A549 (cell line): ENCODE results near the gene CCDC170.

ENCODE experiments used
- CTCF ChIP-seq: fragments of >200 bp; sonication (Bioruptor Twin); formaldehyde crosslinking; IDR thresholded peaks from 3 replicates; pipeline ENCODE4 v1.5.1; 2016
- TP53 ChIP-seq: fragments of 250-450 bp; sonication (Bioruptor Pico); IDR thresholded peaks from 2 replicates; pipeline ENCODE4 v1.5.0; 2021; ENCODE audit warnings: mild to moderate bottlenecking, moderate library complexity

GRCh38 chr6:151497905-151498304, 4.1 kb downstream of the CCDC170 start:
- TF ChIP-seq CTCF (no peak), TP53 (no peak)
